Gastroesophageal sphincter (tissue), 4 donors: ENCODE measurements around the gene DR1. TPM values are rescaled to one million over a fixed set of nuclear protein-coding genes. Genes with fewer than 3 reads are reported as not detected.

Experiments
- ATAC-seq: fragments of 150-250 bp; one replicate; pipeline ENCODE4 v1.9.1; 2016; ENCODE audit warnings: mild to moderate bottlenecking, moderate library complexity
- H3K27ac ChIP-seq, 4 donors: fragments of 200-600 bp; sonication (generic) in 3 of 4; 1 replicate in 3 of 4; 2 replicates in 1 of 4; pipeline ENCODE4 v1.5.1; 2016 to 2019
- H3K27me3 ChIP-seq: fragments of 200-600 bp; sonication (generic); one replicate; pipeline ENCODE4 v1.5.1; 2019
- H3K36me3 ChIP-seq, 2 donors: fragments of 200-600 bp; sonication (generic); one replicate each; pipeline ENCODE4 v1.5.1; 2019; ENCODE audit warnings: control low read depth in 1 of 2
- H3K4me1 ChIP-seq, 3 donors: fragments of 200-600 bp; sonication (generic); 1 replicate in 2 of 3; 2 replicates in 1 of 3; pipeline ENCODE4 v1.5.1; 2016 to 2019; ENCODE audit warnings: control low read depth in 2 of 3
- H3K4me3 ChIP-seq, 2 donors: fragments of 200-600 bp; sonication (generic); one replicate each; pipeline ENCODE4 v1.5.1; 2019; ENCODE audit warnings: mild to moderate bottlenecking in 1 of 2, moderate library complexity in 1 of 2
- H3K9me3 ChIP-seq, 3 donors: fragments of 200-600 bp; sonication (generic); one replicate each; pipeline ENCODE4 v1.5.1; 2017 to 2019; ENCODE audit warnings: control low read depth in 2 of 3
- EP300 ChIP-seq: sonication (generic); formaldehyde crosslinking; IDR thresholded peaks from one replicate; pipeline ENCODE4 v1.6.1; 2017; ENCODE audit warnings: antibody characterized with exemption, mild to moderate bottlenecking
- POLR2A ChIP-seq, 2 donors: fragments of 450-650 bp; IDR thresholded peaks; one replicate each; pipeline ENCODE4 v1.6.1; 2017; ENCODE audit warnings: antibody characterized with exemption in 2 of 2, mild to moderate bottlenecking in 2 of 2, moderate library complexity in 1 of 2
- POLR2AphosphoS5 ChIP-seq: sonication (generic); formaldehyde crosslinking; IDR thresholded peaks from one replicate; pipeline ENCODE4 v1.6.1; 2017; ENCODE audit warnings: antibody characterized with exemption
- WGBS, 2 donors: methylation state at CpG; one replicate each; pipeline ENCODE4 v1.1.5; 2018; ENCODE audit warnings: low coverage in 1 of 2; 5-methylcytosine and 5-hydroxymethylcytosine counted together
- total RNA-seq, 4 donors: library from RNA; depleted of rRNA; stranded (reverse); fragments of >200 nt; gene quantifications; one replicate each; pipeline ENCODE4 v1.1.0, GENCODE V29; 2016
- TF ChIP-seq, protein P1 (sequence below), 4 experiments: fragments of 200-600 bp in 2 of 4; fragments of 450-650 bp in 2 of 4; sonication (generic) in 1 of 4; IDR thresholded peaks; one replicate each; pipeline ENCODE4 v1.5.1; 2017 to 2019; ENCODE audit warnings: antibody characterized with exemption in 4 of 4, mild to moderate bottlenecking in 2 of 4, moderate library complexity in 2 of 4

DR1 gene
- total RNA-seq, 4 donors from 2014 or later = 35.0 to 38.6 (median 35.3) TPM

DNA sequence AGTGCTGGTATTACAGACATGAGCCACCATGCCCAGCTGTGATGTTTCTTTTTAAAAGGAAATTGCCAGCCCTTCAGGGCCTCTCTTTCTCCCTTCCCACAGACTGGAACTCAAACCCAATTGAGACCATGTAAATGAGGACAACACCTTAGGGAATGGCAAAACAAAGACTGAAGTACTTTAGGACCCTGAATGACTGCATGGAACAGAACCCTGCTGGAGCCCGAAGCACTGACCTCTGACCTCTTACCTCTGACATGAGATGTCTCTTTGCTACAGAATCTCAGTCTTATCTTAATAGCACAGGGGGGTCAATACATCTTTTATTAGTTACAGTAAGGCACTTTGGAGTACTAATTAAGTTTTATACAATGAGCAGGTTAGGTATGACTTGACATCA, 15.5 kb upstream of the DR1 start:
- Histone ChIP-seq H3K9me3 (no peaks in the 10 kb centered on the region), H3K36me3 (no peaks in the 10 kb centered on the region), H3K4me1 (peaks cover 0 to 7% (median 0%) of the 10 kb centered on the region in 3 donors), H3K27me3 (no peaks in the 10 kb centered on the region), H3K27ac (no peak overlapping the region), H3K4me3 (no peak overlapping the region)
- 36 to 63% methylated on average over 1 of the region's 1 CpG for WGBS, 2 donors
- TF ChIP-seq, protein P1, sequence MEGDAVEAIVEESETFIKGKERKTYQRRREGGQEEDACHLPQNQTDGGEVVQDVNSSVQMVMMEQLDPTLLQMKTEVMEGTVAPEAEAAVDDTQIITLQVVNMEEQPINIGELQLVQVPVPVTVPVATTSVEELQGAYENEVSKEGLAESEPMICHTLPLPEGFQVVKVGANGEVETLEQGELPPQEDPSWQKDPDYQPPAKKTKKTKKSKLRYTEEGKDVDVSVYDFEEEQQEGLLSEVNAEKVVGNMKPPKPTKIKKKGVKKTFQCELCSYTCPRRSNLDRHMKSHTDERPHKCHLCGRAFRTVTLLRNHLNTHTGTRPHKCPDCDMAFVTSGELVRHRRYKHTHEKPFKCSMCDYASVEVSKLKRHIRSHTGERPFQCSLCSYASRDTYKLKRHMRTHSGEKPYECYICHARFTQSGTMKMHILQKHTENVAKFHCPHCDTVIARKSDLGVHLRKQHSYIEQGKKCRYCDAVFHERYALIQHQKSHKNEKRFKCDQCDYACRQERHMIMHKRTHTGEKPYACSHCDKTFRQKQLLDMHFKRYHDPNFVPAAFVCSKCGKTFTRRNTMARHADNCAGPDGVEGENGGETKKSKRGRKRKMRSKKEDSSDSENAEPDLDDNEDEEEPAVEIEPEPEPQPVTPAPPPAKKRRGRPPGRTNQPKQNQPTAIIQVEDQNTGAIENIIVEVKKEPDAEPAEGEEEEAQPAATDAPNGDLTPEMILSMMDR (IDR thresholded peaks at IDR 0.05) = no peak
- no peak for TF ChIP-seq EP300
- TF ChIP-seq POLR2AphosphoS5 = no peak
- no peak for TF ChIP-seq POLR2A (IDR thresholded peaks at IDR 0.05)
- no peak for ATAC-seq

DNA sequence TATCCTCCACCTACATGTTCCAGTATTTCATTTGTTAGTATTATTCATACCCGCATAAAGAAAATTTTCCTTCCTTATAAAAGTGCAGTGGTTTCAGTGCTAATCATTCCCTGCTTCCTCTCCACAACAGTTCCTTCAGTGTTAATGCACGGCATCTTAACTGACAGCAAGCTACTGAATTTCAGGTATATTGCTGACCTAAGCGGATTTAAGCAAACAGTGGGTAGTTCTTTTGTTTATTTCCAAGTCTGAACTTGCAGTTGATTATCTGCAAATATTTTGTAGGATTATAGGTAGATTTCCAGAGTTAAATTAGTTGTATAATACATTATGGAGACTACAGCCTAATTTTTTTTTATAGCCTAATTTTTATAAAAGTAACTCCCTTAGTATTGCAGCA, 15.1 kb upstream of the DR1 start:
- Histone ChIP-seq H3K27me3 (no peaks in the 10 kb centered on the region), H3K9me3 (no peaks in the 10 kb centered on the region), H3K4me1 (peaks cover 0 to 7% (median 0%) of the 10 kb centered on the region in 3 donors), H3K27ac (no peak overlapping the region), H3K4me3 (no peak overlapping the region), H3K36me3 (no peaks in the 10 kb centered on the region)
- TF ChIP-seq, protein P1 (IDR thresholded peaks at IDR 0.05) = no peak
- TF ChIP-seq EP300 = no peak
- no peak for TF ChIP-seq POLR2AphosphoS5
- no peak for TF ChIP-seq POLR2A (IDR thresholded peaks at IDR 0.05)
- 75 to 82% methylated on average over 3 of the region's 3 CpGs for WGBS, 2 donors
- ATAC-seq = no peak

DNA sequence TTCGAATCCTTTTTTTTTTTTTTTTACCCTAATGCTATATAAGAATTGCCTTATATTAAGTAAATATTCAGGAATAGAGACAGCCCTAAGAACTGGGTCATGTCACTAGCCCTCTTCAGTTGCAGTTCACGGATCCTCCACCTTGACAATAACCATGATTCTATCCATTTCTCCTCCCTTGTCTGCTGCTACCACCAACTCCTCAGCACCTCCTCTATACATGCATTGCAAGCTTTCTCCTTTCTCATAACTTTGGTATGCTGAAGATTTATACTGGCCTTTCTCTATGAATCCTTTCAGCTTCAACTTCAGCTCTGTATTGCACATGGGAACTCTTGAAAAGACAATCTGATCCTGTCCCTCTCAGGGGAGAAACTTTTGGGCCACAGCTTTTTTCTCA, 14.3 kb upstream of the DR1 start:
- 85 to 95% methylated on average over 2 of the region's 2 CpGs for WGBS, 2 donors
- peaks cover 0 to 7% (median 0%) of the 10 kb centered on the region in 3 donors for H3K4me1 ChIP-seq
- H3K27me3 ChIP-seq = no peaks in the 10 kb centered on the region
- no peaks in the 10 kb centered on the region for H3K36me3 ChIP-seq
- ATAC-seq = no peak
- no peaks in the 10 kb centered on the region for H3K9me3 ChIP-seq
- H3K27ac ChIP-seq = no peak overlapping the region
- TF ChIP-seq, protein P1 (IDR thresholded peaks at IDR 0.05) = no peak
- no peak for TF ChIP-seq EP300
- TF ChIP-seq POLR2A (IDR thresholded peaks at IDR 0.05) = no peak
- no peak for TF ChIP-seq POLR2AphosphoS5
- no peak overlapping the region for H3K4me3 ChIP-seq

DNA sequence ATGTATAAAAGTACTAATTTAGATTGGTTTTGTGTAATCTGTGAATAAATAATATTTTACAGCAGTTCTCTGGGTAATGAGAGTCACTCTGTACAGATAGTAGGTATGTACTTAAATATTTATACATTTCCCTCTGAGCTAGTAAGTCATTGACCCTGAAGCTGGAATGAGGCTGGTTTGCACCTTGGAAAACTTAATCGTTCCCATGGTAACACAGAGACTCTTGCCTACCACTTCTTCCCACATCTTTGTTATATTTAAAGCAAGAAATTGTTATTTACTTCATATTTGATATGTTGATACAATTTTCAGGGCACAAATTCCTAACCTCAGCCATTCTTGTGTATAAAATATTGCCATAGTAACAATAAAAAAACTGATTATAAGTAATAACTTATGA, 13.3 kb upstream of the DR1 start:
- H3K4me1 ChIP-seq = peaks cover 0 to 7% (median 0%) of the 10 kb centered on the region in 3 donors
- no peaks in the 10 kb centered on the region for H3K9me3 ChIP-seq
- no peak overlapping the region for H3K4me3 ChIP-seq
- no peak overlapping the region for H3K27ac ChIP-seq
- ATAC-seq = no peak
- H3K27me3 ChIP-seq = no peaks in the 10 kb centered on the region
- TF ChIP-seq, protein P1 (IDR thresholded peaks at IDR 0.05) = no peak
- TF ChIP-seq POLR2AphosphoS5 = no peak
- TF ChIP-seq POLR2A (IDR thresholded peaks at IDR 0.05) = no peak
- TF ChIP-seq EP300 = no peak
- peaks cover 0 to 4% of the 10 kb centered on the region in 2 donors for H3K36me3 ChIP-seq
- WGBS, 2 donors = 50 to 78% methylated on average over 1 of the region's 1 CpG

DNA sequence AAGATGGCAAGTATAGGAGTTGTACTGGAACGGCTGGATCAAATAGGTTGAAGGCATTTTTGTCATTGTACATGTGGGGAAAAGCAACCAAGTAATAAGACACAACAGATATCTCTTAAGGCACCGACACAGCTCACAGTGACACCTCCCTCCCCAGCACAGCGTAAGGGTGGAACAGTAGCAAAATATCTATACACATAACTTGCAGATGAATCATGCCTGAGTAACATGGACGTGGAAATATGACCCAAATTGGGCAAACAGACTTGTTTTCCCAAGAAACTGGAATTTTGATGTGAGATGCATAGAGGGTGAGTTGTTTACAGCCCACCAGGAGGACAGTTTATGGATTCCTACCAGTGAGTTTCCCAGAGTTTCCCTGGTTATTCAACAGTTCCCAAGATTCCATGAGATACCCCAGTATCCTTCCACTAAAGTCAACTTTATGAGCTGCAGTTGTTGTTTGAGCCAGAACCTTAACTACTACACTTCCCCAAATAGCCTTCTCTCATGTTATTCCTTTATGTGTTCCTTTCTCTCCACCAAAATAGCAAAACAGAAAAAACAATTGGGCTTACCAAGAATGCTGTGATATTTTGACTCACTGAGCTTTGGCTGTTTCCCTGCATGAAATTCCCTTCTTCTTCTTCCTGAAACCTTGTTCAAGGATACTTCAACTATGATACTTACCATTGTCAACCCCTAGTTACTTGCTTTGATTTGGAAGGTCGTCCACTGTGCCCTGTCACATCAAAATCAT, 7.1 kb upstream of the DR1 start:
- H3K36me3 ChIP-seq = peaks cover 0 to 23% of the 10 kb centered on the region in 2 donors
- no peak overlapping the region for H3K4me3 ChIP-seq
- peaks cover 0 to 4% (median 0%) of the 10 kb centered on the region in 3 donors for H3K4me1 ChIP-seq
- no peak for TF ChIP-seq POLR2AphosphoS5
- H3K27me3 ChIP-seq = no peaks in the 10 kb centered on the region
- WGBS, 2 donors = 88 to 100% methylated on average over 1 to 4 of the region's 5 CpGs
- H3K9me3 ChIP-seq = no peaks in the 10 kb centered on the region
- ATAC-seq = no peak
- no peak overlapping the region for H3K27ac ChIP-seq
